Adrenal gland (tissue), 12 donors: Measurements from ENCODE around the gene PPP6R2. TPM values are rescaled to one million over a fixed set of nuclear protein-coding genes. Genes with fewer than 3 reads are reported as not detected.

Experiments
- DNase-seq, 7 donors: peaks; one replicate each; pipeline ENCODE4 v3.0.0-alpha.2; 2019 to 2020
- H3K27ac ChIP-seq, 5 donors: fragments of 200-600 bp; sonication (generic) in 4 of 5; 1 replicate in 3 of 5; 2 replicates in 2 of 5; pipeline versions ENCODE4 v1.5.1 to v1.8.0; 2016 to 2020; ENCODE audit warnings: mild to moderate bottlenecking in 1 of 5
- H3K27me3 ChIP-seq: fragments of 200-600 bp; 2 replicates; pipeline ENCODE4 v1.8.0; 2021
- H3K36me3 ChIP-seq, 2 donors: fragments of 200-600 bp; replicated peaks in 1 of 2; 1 replicate in 1 of 2; 2 replicates in 1 of 2; pipeline versions ENCODE4 v1.5.1 to v1.8.0; 2018 to 2022
- H3K4me1 ChIP-seq, 2 donors: fragments of 200-600 bp; replicated peaks in 1 of 2; 1 replicate in 1 of 2; 2 replicates in 1 of 2; pipeline versions ENCODE4 v1.5.1 to v1.8.0; 2018 to 2021
- H3K4me3 ChIP-seq, 4 donors: fragments of 200-600 bp; sonication (generic) in 3 of 4; one replicate each; pipeline ENCODE4 v1.5.1; 2016 to 2018
- H3K9me3 ChIP-seq, 3 donors: fragments of 200-600 bp; sonication (generic) in 1 of 3; replicated peaks in 1 of 3; 1 replicate in 2 of 3; 2 replicates in 1 of 3; pipeline versions ENCODE4 v1.5.1 to v1.8.0; 2016 to 2021
- CTCF ChIP-seq, 6 experiments: fragments of 450-650 bp in 4 of 6; fragments of 200-600 bp in 2 of 6; sonication (generic) in 1 of 6; IDR thresholded peaks; 1 replicate in 5 of 6; 2 replicates in 1 of 6; pipeline versions ENCODE4 v1.5.1 to v1.8.0; 2016 to 2021; ENCODE audit warnings: antibody characterized with exemption in 6 of 6, mild to moderate bottlenecking in 2 of 6, moderate library complexity in 1 of 6
- POLR2A ChIP-seq, 2 donors: fragments of 450-650 bp; IDR thresholded peaks; one replicate each; pipeline ENCODE4 v1.6.1; 2017; ENCODE audit warnings: antibody characterized with exemption in 2 of 2, mild to moderate bottlenecking in 2 of 2, moderate library complexity in 1 of 2
- WGBS, 4 donors: extraction: QIAGEN DNeasy Blood & Tissue Kit in 2 of 4; methylation state at CpG; one replicate each; pipeline versions ENCODE4 v1.1.5 to v1.1.7; 2013 to 2017; 5-methylcytosine and 5-hydroxymethylcytosine counted together
- intact Hi-C, 2 donors: fragments of 100-400 bp; cut with DNase I; formaldehyde crosslinking; loops; one replicate each; pipeline versions ENCODE4 v1.14.1 to v1.15.0; 2022 to 2023
- polyA plus RNA-seq, 3 donors: library from polyadenylated mRNA; stranded (reverse); fragments of 200-250 nt in 2 of 3; fragments of 350-450 nt in 1 of 3; fragmentation: Illumina TruSeq in 1 of 3; extraction: RNeasy Lipid Tissue Mini Kit (QIAGEN cat#74804) in 1 of 3; gene quantifications; one replicate each; pipeline ENCODE4 v1.2.3, GENCODE V29; 2013 to 2014
- total RNA-seq, 9 donors: library from RNA; depleted of rRNA in 4 of 9; stranded (reverse); fragments of >200 nt in 4 of 9; fragments of 120-200 nt in 1 of 9; fragmentation: NEBNext Ultra II Directional in 1 of 9; extraction: Animal tissue kit (Norgen Biotek cat#: 25700) in 1 of 9; gene quantifications; one replicate each; pipeline versions ENCODE4 v1.1.0 to v1.2.4, GENCODE V29; 2013 to 2023
- donor health status: healthy with polysubstance abuse.
- donor health status: Bipolar disorder and iron deficiency.
- donor health status: DM: yes; HTN: yes; CAD: no.
- donor health status: DM: no; HTN: no; CAD: no.
- donor health status: DM: no; HTN: no; CAD: no.
- donor health status: DM: yes; HTN: yes; CAD: no.

Gene PPP6R2
- total and polyA plus RNA-seq, 12 donors: 19.6 to 129 (median 73.0) TPM

DNA sequence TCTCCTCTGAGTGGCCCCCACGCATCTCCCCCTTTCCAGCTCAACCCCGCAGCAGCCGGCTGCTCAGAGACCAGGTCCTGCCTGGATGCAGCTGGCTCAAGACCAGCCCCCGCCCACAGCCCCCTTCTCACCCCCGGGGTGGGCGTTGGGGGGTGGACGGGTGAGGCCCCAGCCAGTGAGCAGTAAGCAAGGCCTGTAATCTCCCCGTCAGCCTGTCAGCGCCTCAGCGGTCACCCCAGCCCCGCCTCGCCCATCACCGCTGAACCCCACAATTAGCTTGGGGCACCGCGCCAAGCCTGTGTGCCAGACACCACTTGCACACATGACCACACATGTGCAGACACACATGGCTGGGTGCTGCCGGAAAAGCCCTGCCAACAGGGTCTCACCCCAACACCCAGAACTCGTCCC is 41.5 kb upstream of the PPP6R2 start:
- WGBS, 4 donors: 58 to 65% (median 61%) methylated on average over 9 to 17 of the region's 17 CpGs; no CpG with 5 or more reads in 1 of the 4 donors
- DNase-seq: no peak
- Histone ChIP-seq H3K4me1 (peaks cover 92 to 96% of the 10 kb centered on the region in 2 donors), H3K4me3 (peak overlapping the region in 1 of 4 donors; percentile 5), H3K36me3 (no peaks in the 10 kb centered on the region), H3K27ac (peak overlapping the region in 4 of 5 donors; percentile 13 to 97 (median 93)), H3K27me3 (no peaks in the 10 kb centered on the region), H3K9me3 (no peaks in the 10 kb centered on the region)
- intact Hi-C loops: no loop called here
- TF ChIP-seq POLR2A (IDR thresholded peaks at IDR 0.05) (no peak), CTCF (IDR thresholded peaks at IDR 0.05) (no peak)

- WGBS, 4 donors: 26 to 49% (median 44%) methylated on average over 6 to 9 of the region's 9 CpGs
- H3K4me3 ChIP-seq: peak overlapping the region in 1 of 4 donors; percentile 5
Observed at GRCh38 chr22:50302041-50302541, 41.0 kb upstream of the PPP6R2 start.

GRCh38 chr22:50302564-50302963 is 40.6 kb upstream of the PPP6R2 start:
- peaks cover 83 to 87% of the 10 kb centered on the region in 2 donors for H3K4me1 ChIP-seq
- H3K4me3 ChIP-seq: peak overlapping the region in 1 of 4 donors; percentile 99
- no peak for DNase-seq
- WGBS, 4 donors: 17 to 61% (median 50%) methylated on average over 1 to 5 of the region's 5 CpGs
- H3K36me3 ChIP-seq: no peaks in the 10 kb centered on the region
- H3K9me3 ChIP-seq: no peaks in the 10 kb centered on the region
- intact Hi-C loops: no loop called here
- peak overlapping the region in 4 of 5 donors; percentile 84 to 97 (median 93) for H3K27ac ChIP-seq
- TF ChIP-seq CTCF (IDR thresholded peaks at IDR 0.05): no peak
- no peak for TF ChIP-seq POLR2A (IDR thresholded peaks at IDR 0.05)
- no peaks in the 10 kb centered on the region for H3K27me3 ChIP-seq

More at GRCh38 chr22:50302041-50302541, 41.0 kb upstream of the PPP6R2 start:
- no peaks in the 10 kb centered on the region for H3K27me3 ChIP-seq
- H3K4me1 ChIP-seq: peaks cover 87 to 91% of the 10 kb centered on the region in 2 donors
- TF ChIP-seq CTCF (IDR thresholded peaks at IDR 0.05) (no peak), POLR2A (IDR thresholded peaks at IDR 0.05) (no peak)
- H3K27ac ChIP-seq: peak overlapping the region in 4 of 5 donors; percentile 13 to 97 (median 93)
- intact Hi-C loops: no loop called here
- H3K36me3 ChIP-seq: no peaks in the 10 kb centered on the region
- peak in 2 of 7 donors; percentile 41 to 47 for DNase-seq
- H3K9me3 ChIP-seq: no peaks in the 10 kb centered on the region

DNA sequence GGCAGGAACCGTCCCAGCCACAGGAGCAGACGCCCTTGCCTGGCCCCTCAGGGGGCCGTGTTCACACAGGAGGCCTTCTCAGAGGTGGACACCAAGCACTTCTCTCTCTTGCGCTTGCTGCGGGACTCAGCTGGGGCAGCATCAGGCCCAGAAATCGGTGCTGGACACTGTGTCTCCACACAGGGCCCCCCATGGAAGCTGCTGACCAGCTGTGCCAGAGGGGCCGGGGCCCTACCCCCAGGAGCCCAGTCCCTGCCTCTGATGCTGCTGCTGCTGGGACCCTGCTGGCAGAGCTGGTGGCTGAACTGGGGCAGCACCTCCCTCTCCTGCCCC is 39.6 kb upstream of the PPP6R2 start:
- intact Hi-C loops: no loop called here

More for the DNA sequence above, 39.6 kb upstream of the PPP6R2 start:
- H3K27ac ChIP-seq: peak overlapping the region; percentile 84 to 97 (median 94)
- no peaks in the 10 kb centered on the region for H3K27me3 ChIP-seq
- no peaks in the 10 kb centered on the region for H3K36me3 ChIP-seq
- no peaks in the 10 kb centered on the region for H3K9me3 ChIP-seq
- 40 to 50% (median 41%) methylated on average over 1 to 7 of the region's 7 CpGs; no CpG with 5 or more reads in 1 of the 4 donors for WGBS, 4 donors
- TF ChIP-seq POLR2A (IDR thresholded peaks at IDR 0.05) (no peak), CTCF (IDR thresholded peaks at IDR 0.05) (no peak)
- no peak for DNase-seq
- peak overlapping the region in 1 of 4 donors; percentile 99 for H3K4me3 ChIP-seq
- H3K4me1 ChIP-seq: peaks cover 83 to 85% of the 10 kb centered on the region in 2 donors
